Right ventricle myocardium superior (tissue), 1 donor: Measurements from ENCODE around the gene TBXAS1. TPM values are rescaled to one million over a fixed set of nuclear protein-coding genes. Genes with fewer than 3 reads are reported as not detected.

Experiments
- ATAC-seq: fragments of 200-7000 bp; cut with Tn5 transposase; one replicate; pipeline ENCODE4 v1.9.1; 2020; ENCODE audit warnings: mild to moderate bottlenecking; ENCODE audit not compliant: poor library complexity
- DNase-seq: peaks from one replicate; pipeline ENCODE4 v3.0.0-alpha.2; 2020
- intact Hi-C: fragments of 100-400 bp; cut with DNase I; formaldehyde crosslinking; loops from one replicate; pipeline ENCODE4 v1.11.2; 2022
- total RNA-seq: library from RNA; stranded (reverse); fragmentation: NEBNext Ultra II Directional; extraction: Animal tissue kit (Norgen Biotek cat#: 25700); gene quantifications from one replicate; pipeline ENCODE4 v1.2.1, GENCODE V29; 2021
- donor health status: DM: no; HTN: yes; CAD: no; lungs with severe emphysema.

Gene TBXAS1
- total RNA-seq, 1 donor from 2014 or later = 4.2 TPM

DNA sequence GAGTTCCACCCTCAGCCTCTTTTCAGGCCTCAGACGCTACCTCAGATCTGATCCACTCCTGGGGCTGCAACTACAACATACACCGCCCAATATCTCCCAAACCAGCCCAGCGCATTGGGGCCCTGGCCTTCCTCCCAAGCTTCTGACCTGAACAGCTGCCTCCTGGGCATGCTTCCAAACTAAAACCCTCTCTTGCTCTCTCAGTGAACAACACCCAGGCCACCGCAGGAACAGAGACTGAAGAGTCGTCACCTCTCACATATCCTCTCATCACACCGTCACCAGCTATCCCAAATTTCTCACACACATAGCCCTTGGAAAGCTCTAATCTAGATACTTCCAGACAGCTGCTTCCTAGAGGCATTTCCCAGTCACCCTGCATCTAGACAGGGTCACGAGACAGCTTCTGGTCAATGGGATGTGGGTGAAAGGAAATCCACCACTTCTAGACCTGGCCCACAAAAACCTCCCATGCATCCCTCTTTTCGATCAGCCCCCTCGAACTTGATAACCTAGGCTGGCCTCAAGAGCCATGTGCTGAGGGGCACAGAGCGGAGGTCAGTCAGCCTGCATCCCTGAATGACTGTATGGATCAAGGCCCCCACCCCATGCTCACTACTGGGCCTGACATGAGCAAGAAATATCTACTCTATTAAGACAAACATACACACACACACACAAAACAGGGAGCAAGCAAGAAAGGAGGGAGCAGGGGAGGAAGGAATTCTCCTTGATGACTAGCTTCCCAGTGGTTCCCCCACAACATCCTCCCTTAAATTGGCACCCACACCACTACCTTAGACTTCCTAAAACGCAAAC lies 231.9 kb downstream of the TBXAS1 start:
- DNase-seq (peak; percentile 76), ATAC-seq (peak; percentile 50)
- intact Hi-C loops = loop anchor here (5.0 kb wide), 1 partner anchor 116 kb away; the partner anchor contains the start of gene KDM7A

- DNase-seq (no peak), ATAC-seq (no peak)
- intact Hi-C loops = loop anchor here (5.0 kb wide), 1 partner anchor 116 kb away; the partner anchor contains the start of gene KDM7A
These were observed 232.5 kb downstream of the TBXAS1 start for GRCh38 chr7:140061607-140061930.

DNA sequence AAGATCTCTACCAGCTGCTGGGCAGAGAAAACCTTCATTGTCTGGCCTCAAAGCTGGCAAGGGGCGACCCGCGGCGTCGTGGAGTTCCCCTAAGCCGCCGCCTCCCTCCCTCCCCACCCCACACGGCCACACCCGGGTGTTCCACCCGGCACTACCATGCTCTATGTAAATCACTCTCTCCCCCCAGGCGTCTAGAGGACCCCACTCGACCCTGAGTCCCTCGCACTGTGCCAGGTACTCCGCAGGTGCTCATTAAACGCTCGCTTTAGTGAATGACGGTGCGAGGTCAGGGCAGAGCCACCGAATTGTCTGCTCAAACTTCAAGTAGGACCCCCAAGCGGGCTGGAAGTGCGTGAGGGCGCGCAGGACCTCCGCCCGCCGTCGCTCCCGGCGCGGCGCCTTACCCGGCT lies 233.1 kb downstream of the TBXAS1 start:
- ATAC-seq = no peak
- intact Hi-C loops = loop anchor here (5.0 kb wide), 1 partner anchor 115 kb away; the partner anchor contains the start of gene KDM7A
- peak; percentile 50 for DNase-seq

- ATAC-seq = peak; percentile 91
- peak; percentile 96 for DNase-seq
- intact Hi-C loops = loop anchor here (5.0 kb wide), 1 partner anchor 115 kb away; the partner anchor contains the start of gene KDM7A
These were observed 233.7 kb downstream of the TBXAS1 start, which contains the start of gene PARP12 for GRCh38 chr7:140062528-140063299. PARP12 (minus strand) TSS chr7:140062951; CDS start chr7:140062847, 104 bp downstream.

DNA sequence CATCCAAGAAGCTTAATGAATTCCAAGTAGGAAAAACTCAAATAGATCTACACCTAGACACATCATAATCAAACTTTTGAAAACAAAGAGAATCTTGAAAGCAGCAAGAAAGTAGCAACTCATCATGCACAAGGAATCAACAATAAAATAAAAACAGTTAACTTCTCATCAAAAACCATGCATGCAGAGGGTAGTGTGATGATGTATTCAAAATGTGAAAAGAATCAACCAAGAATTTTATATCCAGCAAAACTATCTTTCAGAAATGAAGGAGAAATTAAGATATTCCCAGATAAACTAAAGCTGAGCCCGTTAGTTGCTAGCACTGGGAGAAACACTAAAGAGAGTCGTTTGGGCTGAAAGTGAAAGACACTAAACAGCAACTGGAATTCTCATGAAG lies 238.0 kb downstream of the TBXAS1 start:
- ATAC-seq (no peak), DNase-seq (no peak)
- intact Hi-C loops = no loop called here

GRCh38 chr7:140068033-140068432 lies 239.0 kb downstream of the TBXAS1 start:
- no peak for ATAC-seq
- intact Hi-C loops = no loop called here
- no peak for DNase-seq

GRCh38 chr7:140069298-140069949 lies 240.4 kb downstream of the TBXAS1 start:
- DNase-seq (no peak), ATAC-seq (no peak)
- intact Hi-C loops = no loop called here

Other genes starting within 250 kb of the TBXAS1 start
- 88.5 TPM for gene HIPK2, start 51.3 kb upstream of the TBXAS1 start, total RNA-seq
- gene PARP12, start 233.7 kb downstream of the TBXAS1 start, total RNA-seq = 10.5 TPM